ENCODE results near the gene SOX8.

The SOX8 gene

GRCh38 chr16:1026784-1027500 lies 45.4 kb downstream of the SOX8 start:
- DNase-seq: no peak

GRCh38 chr16:1027501-1027815 lies 45.9 kb downstream of the SOX8 start:
- DNase-seq: no peak

- DNase-seq: no peak
Observed at GRCh38 chr16:1028056-1028455, 46.5 kb downstream of the SOX8 start.

- DNase-seq: no peak
Observed at GRCh38 chr16:1028524-1029258, 47.1 kb downstream of the SOX8 start.

- DNase-seq: no peak
Observed at GRCh38 chr16:1029259-1029545, 47.6 kb downstream of the SOX8 start.

GRCh38 chr16:1030473-1030901 lies 48.9 kb downstream of the SOX8 start:
- no peak for DNase-seq

- DNase-seq: no peak
Observed at GRCh38 chr16:1031666-1032065, 50.1 kb downstream of the SOX8 start.

- no peak for DNase-seq
Observed at GRCh38 chr16:1032607-1033006, 51.0 kb downstream of the SOX8 start.

- DNase-seq: no peak
Observed at GRCh38 chr16:1033128-1033679, 51.6 kb downstream of the SOX8 start.

GRCh38 chr16:1034230-1035065 lies 52.9 kb downstream of the SOX8 start:
- no peak for DNase-seq

GRCh38 chr16:1035066-1035415 lies 53.5 kb downstream of the SOX8 start:
- DNase-seq: no peak

GRCh38 chr16:1036166-1036565 lies 54.6 kb downstream of the SOX8 start:
- DNase-seq: no peak

Measured in right kidney (tissue), 1 donor.